Measurements from ENCODE around the gene PIGW. TPM values are rescaled to one million over a fixed set of nuclear protein-coding genes. Genes with fewer than 3 reads are reported as not detected.

The PIGW gene
- polyA plus RNA-seq, 3 donors, result 3.1 to 5.9 (median 3.7) TPM

GRCh38 chr17:36511216-36511615 is 23.6 kb upstream of the PIGW start:
- no peak overlapping the region for H3K27ac ChIP-seq (ENCODE audit: low read depth in 1 of 2, low read length in 2 of 2)
- no peaks in the 10 kb centered on the region for H3K27me3 ChIP-seq (ENCODE audit: control insufficient read depth in 2 of 2, insufficient read depth in 2 of 2, low read length in 2 of 2)
- H2AFZ ChIP-seq (ENCODE audit: insufficient read depth, low read depth, low read length, poor library complexity, severe bottlenecking), result no peak overlapping the region
- H3K36me3 ChIP-seq (replicated peaks in 1 of 2; ENCODE audit: control insufficient read depth in 1 of 2, insufficient read depth in 2 of 2, low read length in 2 of 2), result peaks cover 19 to 92% of the 10 kb centered on the region in 2 donors
- no peaks in the 10 kb centered on the region for H3K4me1 Mint-ChIP-seq
- no peaks in the 10 kb centered on the region for H3K9me3 Mint-ChIP-seq
- no peak for TF ChIP-seq CTCF (IDR thresholded peaks at IDR 0.05)
- H3K27me3 Mint-ChIP-seq (ENCODE audit: low read depth in 3 of 3), result peaks cover 0 to 4% (median 0%) of the 10 kb centered on the region in 3 donors
- H3K4me3 ChIP-seq (replicated peaks in 1 of 3; ENCODE audit: low read depth in 2 of 3, low read length in 3 of 3), result no peak overlapping the region
- H3K4me2 ChIP-seq (replicated peaks; ENCODE audit: extremely low read depth, low read length, poor library complexity, severe bottlenecking), result no peak overlapping the region
- intact Hi-C loops (cut with micrococcal nuclease), result no loop called here
- 100% methylated on average over 1 of the region's 6 CpGs for WGBS (ENCODE audit: insufficient coverage)
- peaks cover 56 to 66% of the 10 kb centered on the region in 2 donors for H3K36me3 Mint-ChIP-seq
- no peak for DNase-seq
- no peak overlapping the region for H3K4me3 Mint-ChIP-seq
- H3K4me1 ChIP-seq (ENCODE audit: control insufficient read depth in 1 of 2, insufficient read depth in 2 of 2, low read length in 2 of 2), result no peaks in the 10 kb centered on the region
- H3K27ac Mint-ChIP-seq, result peak overlapping the region in 1 of 7 donors; percentile 37
- H4K20me1 ChIP-seq (ENCODE audit: insufficient read depth, low read length), result no peaks in the 10 kb centered on the region
- no peaks in the 10 kb centered on the region for H3K79me2 ChIP-seq (ENCODE audit: insufficient read depth, low read length)
- H3K9me3 ChIP-seq (replicated peaks in 1 of 2; ENCODE audit: control insufficient read depth in 1 of 2, insufficient read depth in 1 of 2, low read length in 2 of 2), result no peaks in the 10 kb centered on the region
- H3K9ac ChIP-seq (ENCODE audit: insufficient read depth, low read length, poor library complexity, severe bottlenecking), result no peak overlapping the region

GRCh38 chr17:36512641-36513040 is 22.1 kb upstream of the PIGW start:
- Mint-ChIP-seq H3K4me3 (no peak overlapping the region), H3K36me3 (peaks cover 51 to 68% of the 10 kb centered on the region in 2 donors), H3K27me3 (ENCODE audit: low read depth in 3 of 3) (peaks cover 0 to 4% (median 0%) of the 10 kb centered on the region in 3 donors), H3K27ac (peak overlapping the region in 2 of 7 donors; percentile 45 to 65), H3K9me3 (no peaks in the 10 kb centered on the region), H3K4me1 (no peaks in the 10 kb centered on the region)
- Histone ChIP-seq H4K20me1 (ENCODE audit: insufficient read depth, low read length) (no peaks in the 10 kb centered on the region), H3K27ac (ENCODE audit: low read depth in 1 of 2, low read length in 2 of 2) (no peak overlapping the region), H3K79me2 (ENCODE audit: insufficient read depth, low read length) (no peaks in the 10 kb centered on the region), H3K4me2 (replicated peaks; ENCODE audit: extremely low read depth, low read length, poor library complexity, severe bottlenecking) (no peak overlapping the region), H3K36me3 (replicated peaks in 1 of 2; ENCODE audit: control insufficient read depth in 1 of 2, insufficient read depth in 2 of 2, low read length in 2 of 2) (peaks cover 14 to 83% of the 10 kb centered on the region in 2 donors), H2AFZ (ENCODE audit: insufficient read depth, low read depth, low read length, poor library complexity, severe bottlenecking) (no peak overlapping the region), H3K4me3 (replicated peaks in 1 of 3; ENCODE audit: low read depth in 2 of 3, low read length in 3 of 3) (no peak overlapping the region), H3K4me1 (ENCODE audit: control insufficient read depth in 1 of 2, insufficient read depth in 2 of 2, low read length in 2 of 2) (no peaks in the 10 kb centered on the region), H3K9ac (ENCODE audit: insufficient read depth, low read length, poor library complexity, severe bottlenecking) (no peak overlapping the region), H3K27me3 (ENCODE audit: control insufficient read depth in 2 of 2, insufficient read depth in 2 of 2, low read length in 2 of 2) (no peaks in the 10 kb centered on the region), H3K9me3 (replicated peaks in 1 of 2; ENCODE audit: control insufficient read depth in 1 of 2, insufficient read depth in 1 of 2, low read length in 2 of 2) (no peaks in the 10 kb centered on the region)
- DNase-seq, result no peak
- no peak for TF ChIP-seq CTCF (IDR thresholded peaks at IDR 0.05)
- intact Hi-C loops (cut with micrococcal nuclease), result no loop called here
- WGBS (ENCODE audit: insufficient coverage), result no CpG with 5 or more reads among the region's 5 CpGs
